NCI-H345 treated with DMSO at 0.1 percent for 48 hours (cell line): ENCODE data around the gene RAB1B.
"Not testable (repeated sequence)": the region's sequence is repeated elsewhere in the genome, so short reads cannot be mapped to it uniquely, and the experiment has no call there.

Source experiments
- DNase-seq: peaks from one replicate; lab custom pipeline; 2025; ENCODE audit not compliant: unreplicated experiment; lab: John Stamatoyannopoulos, UW

RAB1B gene

DNA sequence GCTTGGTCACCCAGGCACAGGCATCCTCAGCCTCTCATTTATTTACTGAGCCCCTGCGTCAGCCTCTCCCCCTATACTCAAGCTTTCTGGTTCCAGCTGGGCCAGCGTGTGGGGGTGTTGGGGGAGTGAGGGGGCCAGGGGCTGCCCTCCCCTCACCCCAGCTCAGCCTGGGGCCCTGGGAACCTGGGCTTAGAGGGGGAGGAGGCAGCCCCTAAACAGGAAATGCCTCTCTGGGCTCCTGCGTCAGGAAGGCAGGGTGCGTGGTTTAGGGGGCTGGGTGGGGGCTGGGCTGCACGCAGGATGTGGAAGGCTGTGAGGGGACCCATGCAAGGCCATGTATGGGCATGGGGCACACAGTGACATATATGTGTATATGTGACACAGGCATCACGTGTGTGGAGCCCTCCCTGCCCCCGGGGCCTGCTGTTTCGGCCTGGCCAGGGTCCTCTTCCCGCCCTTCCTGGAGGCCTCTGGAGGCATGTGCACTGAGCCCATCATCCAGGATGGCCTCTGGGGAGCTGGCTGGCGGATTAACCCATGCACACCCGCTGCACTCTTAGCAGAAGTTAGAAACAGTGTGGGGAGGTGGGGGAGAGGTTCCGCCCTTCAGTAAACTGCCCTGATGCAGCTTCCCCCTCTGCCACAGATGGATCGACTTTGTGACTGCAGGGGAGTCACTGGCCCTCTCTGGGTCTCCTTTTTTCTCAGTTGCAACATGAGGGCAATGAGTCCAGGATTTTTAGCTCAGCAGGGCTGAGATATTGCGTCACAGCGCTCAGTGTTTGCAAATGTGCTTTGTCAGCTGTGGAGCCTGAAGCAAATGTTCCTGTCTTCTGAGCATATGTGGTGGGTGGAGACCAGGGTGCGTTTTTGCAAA lies 49.5 kb downstream of the RAB1B start:
- no peak for DNase-seq

GRCh38 chr11:66318600-66318970 lies 50.1 kb downstream of the RAB1B start:
- no peak for DNase-seq

DNA sequence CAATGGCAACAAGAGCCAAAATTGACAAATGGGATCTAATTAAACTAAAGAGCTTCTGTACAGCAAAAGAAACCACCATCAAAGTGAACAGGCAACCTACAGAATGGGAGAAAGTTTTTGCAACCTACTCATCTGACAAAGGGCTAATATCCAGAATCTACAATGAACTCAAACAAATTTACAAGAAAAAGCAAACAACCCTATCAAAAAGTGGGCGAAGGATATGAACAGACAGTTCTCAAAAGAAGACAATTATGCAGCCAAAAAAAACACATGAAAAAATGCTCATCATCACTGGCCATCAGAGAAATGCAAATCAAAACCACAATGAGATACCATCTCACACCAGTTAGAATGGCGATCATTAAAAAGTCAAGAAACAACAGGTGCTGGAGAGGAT lies 51.9 kb downstream of the RAB1B start:
- not testable (repeated sequence) for DNase-seq

DNA sequence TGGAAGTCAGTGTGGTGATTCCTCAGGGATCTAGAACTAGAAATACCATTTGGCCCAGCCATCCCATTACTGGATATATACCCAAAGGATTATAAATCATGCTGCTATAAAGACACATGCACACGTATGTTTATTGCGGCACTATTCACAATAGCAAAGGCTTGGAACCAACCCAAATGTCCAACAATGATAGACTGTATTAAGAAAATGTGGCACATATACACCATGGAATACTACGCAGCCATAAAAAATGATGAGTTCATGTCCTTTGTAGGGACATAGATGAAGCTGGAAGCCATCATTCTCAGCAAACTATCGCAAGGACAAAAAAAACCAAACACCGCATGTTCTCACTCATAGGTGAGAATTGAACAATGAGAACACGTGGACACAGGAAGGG lies 52.3 kb downstream of the RAB1B start:
- not testable (repeated sequence) for DNase-seq

GRCh38 chr11:66321606-66322005 lies 53.2 kb downstream of the RAB1B start:
- no peak for DNase-seq

DNA sequence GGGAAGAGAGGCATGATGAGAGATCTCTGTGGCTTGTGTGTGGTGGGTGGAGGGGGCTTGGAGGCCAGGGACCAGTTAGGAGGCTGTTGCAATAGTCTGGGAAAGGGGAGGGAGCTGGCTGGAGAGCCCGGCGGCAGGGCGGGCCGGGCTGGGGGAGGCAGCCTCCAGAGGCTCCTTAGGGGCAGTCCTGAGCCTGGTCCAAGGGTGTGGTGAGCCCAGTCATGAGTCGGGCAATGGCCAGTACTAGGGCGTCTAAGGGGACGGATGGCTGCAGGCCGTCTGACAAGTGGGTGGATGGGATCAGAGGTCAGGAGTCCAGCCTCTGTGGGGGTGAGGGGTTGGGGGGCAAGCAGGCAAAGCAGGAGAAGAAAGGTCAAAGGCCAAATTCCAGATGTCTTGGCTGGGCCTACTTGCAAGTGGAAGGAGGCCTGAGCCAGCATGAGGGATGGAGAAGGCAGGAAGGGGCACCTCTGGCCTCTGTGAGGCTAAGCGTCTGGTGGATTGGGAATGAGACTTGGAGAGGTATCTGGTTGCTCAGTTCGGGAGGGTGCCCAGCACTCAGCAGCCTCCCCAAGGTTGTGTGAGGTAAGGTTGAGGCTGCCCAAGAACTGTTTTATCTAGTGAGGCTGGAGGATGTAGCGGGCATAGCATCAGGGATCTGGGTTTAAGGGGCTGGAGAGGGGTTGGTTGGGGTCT lies 54.4 kb downstream of the RAB1B start:
- DNase-seq, result no peak

DNA sequence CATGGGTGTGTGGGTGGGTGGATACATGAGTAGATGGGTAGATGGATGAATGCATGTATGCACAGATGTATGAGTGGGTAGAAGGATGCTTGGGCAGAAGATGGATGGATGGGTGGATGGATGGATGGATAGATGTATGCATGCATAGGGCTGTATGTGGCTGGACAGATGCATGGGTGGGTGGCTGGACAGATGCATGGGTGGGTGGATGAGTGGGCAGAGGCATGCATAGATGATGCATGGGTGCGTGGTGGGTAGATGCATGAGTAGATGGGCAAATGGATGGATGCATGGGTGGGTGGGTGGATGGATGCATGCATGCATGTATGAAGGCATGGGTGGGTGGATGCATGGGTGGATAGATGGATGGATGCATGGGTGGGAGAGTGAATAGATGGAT lies 55.2 kb downstream of the RAB1B start:
- no peak for DNase-seq

DNA sequence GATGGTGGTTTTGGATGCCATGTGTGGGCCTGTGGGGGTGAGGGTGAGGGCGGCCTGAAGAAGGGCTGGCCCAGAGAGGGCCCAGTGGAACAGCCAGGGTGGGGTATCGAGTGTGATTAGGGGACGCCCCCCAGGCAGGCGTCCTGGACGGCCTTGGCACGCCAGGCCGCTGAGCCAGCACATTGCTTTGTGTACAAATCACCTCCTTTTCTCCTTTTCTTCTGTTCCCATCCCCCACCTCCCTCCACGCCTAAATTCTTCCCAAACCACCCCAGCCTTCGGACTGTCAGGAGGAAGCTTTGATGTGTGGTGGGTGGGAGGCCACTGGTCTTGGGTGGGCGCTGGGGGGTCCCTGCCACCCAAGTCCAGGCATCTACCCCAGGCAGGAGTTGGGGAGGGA lies 56.2 kb downstream of the RAB1B start:
- no peak for DNase-seq

GRCh38 chr11:66325263-66325671 lies 56.8 kb downstream of the RAB1B start:
- no peak for DNase-seq

GRCh38 chr11:66326261-66327111 lies 58.0 kb downstream of the RAB1B start:
- no peak for DNase-seq
